Measurements from ENCODE around the gene CD4. TPM values are rescaled to one million over a fixed set of nuclear protein-coding genes. Genes with fewer than 3 reads are reported as not detected.

The CD4 gene
- total and polyA plus RNA-seq, 2 of the 4 experiments (the other 2 are of a cell fraction) = 5.7 to 15.0 TPM

DNA sequence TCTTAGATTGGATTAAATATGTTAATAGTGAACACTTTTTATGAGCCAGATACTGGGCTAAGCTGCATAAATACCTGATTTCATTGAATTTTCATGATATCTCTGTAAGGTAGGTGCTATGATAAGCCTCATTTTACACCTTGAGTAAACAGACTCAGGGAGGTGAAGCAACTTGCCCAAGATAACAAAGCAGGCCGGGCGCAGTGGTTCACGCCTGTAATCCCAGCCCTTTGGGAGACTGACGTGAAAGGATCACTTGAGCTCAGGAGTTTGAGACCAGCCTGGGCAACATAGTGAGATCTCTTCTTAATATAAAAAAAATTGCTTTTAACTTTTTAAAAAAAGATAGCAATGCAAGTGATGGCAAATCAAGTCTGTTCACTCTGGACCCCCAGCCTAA lies 52.7 kb downstream of the CD4 start:
- TF ChIP-seq CHD1 (IDR thresholded peaks at IDR 0.05; ENCODE audit: low read depth, low read length) (no peak), SMC3 (IDR thresholded peaks at IDR 0.05; ENCODE audit: low read depth, low read length) (no peak), FOS (IDR thresholded peaks at IDR 0.05; ENCODE audit: low read depth, low read length) (no peak), ELK1 (IDR thresholded peaks at IDR 0.05; ENCODE audit: borderline replicate concordance, low read depth, low read length) (no peak), NFE2L2 (IDR thresholded peaks at IDR 0.05; ENCODE audit: low read depth, low read length) (no peak), MXI1 (IDR thresholded peaks at IDR 0.05; ENCODE audit: borderline replicate concordance, low read depth, low read length) (no peak), CTCF (conservative IDR thresholded peaks at IDR 0.05; ENCODE audit: low read depth, low read length) (no peak), RCOR1 (IDR thresholded peaks at IDR 0.05; ENCODE audit: insufficient replicate concordance, low read length) (no peak), MAFK (IDR thresholded peaks at IDR 0.05; ENCODE audit: low read depth, low read length) (no peak)
- intact Hi-C loops (cut with micrococcal nuclease) (no loop called here), in situ Hi-C loops (cut with MboI; ENCODE audit: low sequenced_read_pairs) (no loop called here)

More for the DNA sequence above, 52.7 kb downstream of the CD4 start:
- Histone ChIP-seq H3K14ac (replicated peaks; ENCODE audit: low read depth, low read length) (no peak overlapping the region), H3K4me1 (ENCODE audit: control insufficient read depth, insufficient read depth, low read length) (no peaks in the 10 kb centered on the region), H2AK9ac (replicated peaks; ENCODE audit: low read depth, low read length, poor library complexity) (no peak overlapping the region), H2BK120ac (ENCODE audit: low read depth, low read length) (no peak overlapping the region), H3K4me3 (ENCODE audit: insufficient read depth, low read depth, low read length) (no peak overlapping the region), H3K56ac (ENCODE audit: extremely low read depth, insufficient read depth, low read length) (no peak overlapping the region), H3K9me3 (ENCODE audit: control insufficient read depth, insufficient read depth, low read length) (no peaks in the 10 kb centered on the region), H2BK5ac (ENCODE audit: low read depth, low read length, poor library complexity, severe bottlenecking) (no peak overlapping the region), H3K9ac (ENCODE audit: low read depth, low read length) (no peak overlapping the region), H4K20me1 (ENCODE audit: insufficient read depth, low read length) (no peaks in the 10 kb centered on the region; the same call in 1 of the 2 replicates), H2AK5ac (ENCODE audit: low read depth, low read length) (no peak overlapping the region), H3K18ac (ENCODE audit: low read depth, low read length) (no peak overlapping the region), H4K91ac (ENCODE audit: insufficient read depth, low read depth, low read length) (no peak overlapping the region), H2AFZ (replicated peaks; ENCODE audit: low read length, poor library complexity) (no peak overlapping the region), H3K4me2 (ENCODE audit: low read depth, low read length) (no peak overlapping the region), H4K5ac (ENCODE audit: low read depth, low read length) (no peak overlapping the region), H3K9me1 (ENCODE audit: insufficient read depth, low read length) (no peaks in the 10 kb centered on the region), H3K36me3 (ENCODE audit: control insufficient read depth, insufficient read depth, low read length) (peaks cover 76% of the 10 kb centered on the region), H2BK20ac (ENCODE audit: low read depth, low read length) (no peak overlapping the region), H3K23ac (ENCODE audit: low read depth, low read length) (no peak overlapping the region), H3K27me3 (ENCODE audit: control insufficient read depth, insufficient read depth, low read length) (no peaks in the 10 kb centered on the region), H3K27ac (ENCODE audit: insufficient read depth, low read length) (no peak overlapping the region), H3K79me1 (ENCODE audit: low read depth in 1 of 2, low read length in 2 of 2) (peaks cover 3 to 7% of the 10 kb centered on the region in 2 experiments; a peak in 3 of 4 replicates), H2BK15ac (ENCODE audit: low read depth, low read length) (no peak overlapping the region), H4K8ac (ENCODE audit: low read depth in 2 of 2, low read length in 2 of 2) (no peak overlapping the region), H3K4ac (ENCODE audit: low read depth, low read length) (no peak overlapping the region)
- CTCF ChIA-PET = interaction anchor here (1.3 kb wide), 1 partner anchor 11 kb away, joined by 3 read pairs; no protein-coding TSS in a partner anchor
- POLR2A ChIA-PET (ENCODE audit: unreplicated experiment) = interaction anchor here (1.1 kb wide), 1 partner anchor 11 kb away, joined by 3 read pairs; no protein-coding TSS in a partner anchor
- DNase-seq (no peak), ATAC-seq (ENCODE audit: low read depth) (no peak)
- whole genome bisulfite sequencing, 2 experiments (ENCODE audit: extremely low coverage in 2 of 2, insufficient read length in 1 of 2) = no CpG with 5 or more reads among the region's 4 CpGs
- no TSS peak for BruUV-seq (replicated peaks)
- dilution Hi-C loops (cut with HindIII; ENCODE audit: low sequenced_read_pairs, unreplicated experiment) = no loop called here
